Endothelial cell of umbilical vein (primary cell): ENCODE measurements around the gene MYO18A. TPM values are rescaled to one million over a fixed set of nuclear protein-coding genes. Genes with fewer than 3 reads are reported as not detected.

Experiments used
- BruUV-seq: library from RNA; stranded (reverse); fragments of 400-500 nt; replicated peaks from 2 replicates; lab custom pipeline; 2021; lab: Mats Ljungman, UMichigan
- CTCF ChIA-PET: fragments of 300-600, 350-600 bp; sonication (Branson Sonifier 250); formaldehyde crosslinking; loops from one replicate; lab custom pipeline; 2021; ENCODE audit warnings: antibody characterized with exemption, inconsistent platforms; lab: Charles Lee
- POLR2A ChIA-PET: fragments of 300-600, 350-600 bp; sonication (Branson Sonifier 250); formaldehyde crosslinking; loops from one replicate; lab custom pipeline; 2021; ENCODE audit warnings: antibody characterized with exemption, inconsistent platforms; lab: Charles Lee
- DNase-seq: peaks from one replicate; pipeline ENCODE4 v3.0.0-alpha.2; 2011; ENCODE audit warnings: low read depth, low spot score
- FAIRE-seq: peaks from 2 replicates; lab custom pipeline; 2011; peaks lifted over from hg19 to GRCh38; lab: Jason Lieb, UNC
- H2AFZ ChIP-seq: 2 replicates; pipeline ENCODE4 v1.6.0; 2012; ENCODE audit warnings: low read depth, low read length, control low read depth, inconsistent platforms
- H3K27ac ChIP-seq: 2 replicates; pipeline ENCODE4 v1.5.1; 2011; ENCODE audit warnings: low read depth, mild to moderate bottlenecking, control low read depth, low read length, moderate library complexity; ENCODE audit not compliant: insufficient read depth
- H3K27me3 ChIP-seq, 2 experiments: 2 replicates each; pipeline versions ENCODE4 v1.6.0 to v1.6.1; 2011; ENCODE audit warnings: low read length in 2 of 2, mixed read lengths in 1 of 2; ENCODE audit not compliant: control insufficient read depth in 2 of 2, insufficient read depth in 2 of 2
- H3K36me3 ChIP-seq, 2 experiments: 2 replicates in 1 of 2; 3 replicates in 1 of 2; pipeline ENCODE4 v1.5.1; 2011; ENCODE audit warnings: low read length in 2 of 2, mild to moderate bottlenecking in 1 of 2, moderate library complexity in 1 of 2; ENCODE audit not compliant: control insufficient read depth in 2 of 2, insufficient read depth in 2 of 2; ENCODE audit errors: extremely low read depth in 1 of 2
- H3K4me1 ChIP-seq: 3 replicates; pipeline ENCODE4 v1.5.1; 2011; ENCODE audit warnings: mild to moderate bottlenecking, low read length; ENCODE audit not compliant: control insufficient read depth, insufficient read depth; ENCODE audit errors: extremely low read depth
- H3K4me2 ChIP-seq: 2 replicates; pipeline ENCODE4 v1.6.1; 2011; ENCODE audit warnings: low read length, control low read depth, mixed read lengths; ENCODE audit not compliant: insufficient read depth
- H3K4me3 ChIP-seq, 3 experiments: fragments of 200-600 bp in 1 of 3; sonication (generic), shearing (Covaris generic) in 1 of 3; replicated peaks in 1 of 3; 2 replicates each; pipeline ENCODE4 v1.5.1; 2011 to 2016; ENCODE audit warnings: control low read depth in 3 of 3, low read length in 3 of 3, mild to moderate bottlenecking in 2 of 3, inconsistent platforms in 1 of 3, low read depth in 1 of 3, moderate library complexity in 1 of 3; ENCODE audit not compliant: insufficient read depth in 1 of 3
- H3K79me2 ChIP-seq: 2 replicates; pipeline ENCODE4 v1.6.0; 2012; ENCODE audit warnings: low read length, inconsistent platforms; ENCODE audit not compliant: control insufficient read depth, insufficient read depth
- H3K9ac ChIP-seq: replicated peaks from 2 replicates; pipeline ENCODE3; 2011; ENCODE audit warnings: low read length, control low read depth; ENCODE audit not compliant: insufficient read depth; ENCODE audit errors: extremely low read depth
- H3K9me1 ChIP-seq: replicated peaks from 3 replicates; pipeline ENCODE4 v1.6.0; 2011; ENCODE audit warnings: mild to moderate bottlenecking, low read length; ENCODE audit not compliant: control insufficient read depth, insufficient read depth; ENCODE audit errors: extremely low read depth
- H3K9me3 ChIP-seq: replicated peaks from 2 replicates; pipeline ENCODE4 v1.5.1; 2012; ENCODE audit warnings: low read length, inconsistent platforms; ENCODE audit not compliant: control insufficient read depth, insufficient read depth
- H4K20me1 ChIP-seq: replicated peaks from 2 replicates; pipeline ENCODE3; 2011; ENCODE audit warnings: mild to moderate bottlenecking, low read length; ENCODE audit not compliant: control insufficient read depth, insufficient read depth; ENCODE audit errors: extremely low read depth
- CTCF ChIP-seq, 2 donors: IDR thresholded peaks; 1 replicate in 1 of 2; 2 replicates in 1 of 2; pipeline ENCODE4 v1.5.1; 2011; ENCODE audit warnings: low read length in 2 of 2, mild to moderate bottlenecking in 2 of 2, moderate library complexity in 2 of 2, control low read depth in 1 of 2, inconsistent platforms in 1 of 2, low read depth in 1 of 2; ENCODE audit not compliant: insufficient read depth in 1 of 2; ENCODE audit errors: extremely low read depth in 1 of 2
- EZH2 ChIP-seq: IDR thresholded peaks from 2 replicates; pipeline ENCODE4 v1.6.1; 2012; ENCODE audit warnings: borderline replicate concordance, low read depth, mild to moderate bottlenecking, moderate library complexity, low read length, inconsistent platforms; ENCODE audit not compliant: severe bottlenecking
- GATA2 ChIP-seq: IDR thresholded peaks from 2 replicates; pipeline ENCODE4 v1.7.0; 2011; ENCODE audit warnings: low read depth, mild to moderate bottlenecking, moderate library complexity, mixed read lengths, low read length; ENCODE audit not compliant: insufficient read length, insufficient read depth
- JUN ChIP-seq: IDR thresholded peaks from 2 replicates; pipeline ENCODE4 v1.6.1; 2011; ENCODE audit warnings: borderline replicate concordance, low read depth; ENCODE audit not compliant: insufficient read length, insufficient read depth
- MAX ChIP-seq: IDR thresholded peaks from 2 replicates; pipeline ENCODE4 v1.6.1; 2011; ENCODE audit not compliant: insufficient read depth, insufficient read length
- POLR2A ChIP-seq: IDR thresholded peaks from 2 replicates; pipeline ENCODE4 v1.6.1; 2012; ENCODE audit warnings: low read depth, mild to moderate bottlenecking, control low read depth, low read length
- dilution Hi-C: fragments of 300-500 bp; cut with MboI; formaldehyde crosslinking; loops from one replicate; pipeline ENCODE4 v1.15.0; 2019; ENCODE audit warnings: low sequenced_read_pairs; ENCODE audit not compliant: extremely low pct_ligation_motif_present
- intact Hi-C: fragments of 100-400 bp; cut with micrococcal nuclease; formaldehyde crosslinking; loops from one replicate; pipeline ENCODE4 v1.10.0; 2022
- polyA plus RNA-seq, 4 experiments: library from polyadenylated mRNA; depleted of rRNA in 3 of 4; stranded (reverse) in 3 of 4; unstranded in 1 of 4; fragments of >200 nt; gene quantifications; 2 replicates each; pipeline versions ENCODE4 v1.2.1 to v1.2.3, GENCODE V29; 2011 to 2012; ENCODE audit warnings: missing spikeins in 1 of 4
- total RNA-seq: library from RNA; stranded (reverse); gene quantifications from 2 replicates; pipeline ENCODE4 v1.2.3, GENCODE V29; 2021

The MYO18A gene
- total and polyA plus RNA-seq, 2 donors (not counting 3 experiments of a cell fraction or from before 2014, with no cell fraction given) = 3.9 to 28.3 TPM

GRCh38 chr17:29150161-29150560 is 30.0 kb downstream of the MYO18A start:
- POLR2A ChIA-PET = interaction anchor here (0.6 kb wide), 1 partner anchor 417 kb away, joined by 3 read pairs; the partner anchor contains the start of gene ABHD15
- H4K20me1 ChIP-seq = no peaks in the 10 kb centered on the region
- H3K4me2 ChIP-seq = no peak overlapping the region
- no peak for TF ChIP-seq GATA2
- TF ChIP-seq JUN = no peak
- no peak for TF ChIP-seq POLR2A
- no peak for TF ChIP-seq EZH2
- TF ChIP-seq MAX = no peak
- no peak for TF ChIP-seq CTCF (IDR thresholded peaks at IDR 0.05; ENCODE audit: extremely low read depth in 1 of 2, insufficient read depth in 1 of 2, low read depth in 1 of 2, low read length in 2 of 2)
- no peaks in the 10 kb centered on the region for H3K36me3 ChIP-seq
- peaks cover 25% of the 10 kb centered on the region for H3K4me1 ChIP-seq
- no TSS peak for BruUV-seq
- no peaks in the 10 kb centered on the region for H3K27me3 ChIP-seq
- no peaks in the 10 kb centered on the region for H3K9me1 ChIP-seq
- no peak overlapping the region for H3K4me3 ChIP-seq
- FAIRE-seq (no peak), DNase-seq (no peak)
- intact Hi-C loops (no loop called here), dilution Hi-C loops (no loop called here)
- no peak overlapping the region for H3K27ac ChIP-seq
- no peak overlapping the region for H3K9ac ChIP-seq
- H2AFZ ChIP-seq = no peak overlapping the region
- H3K9me3 ChIP-seq = no peaks in the 10 kb centered on the region
- H3K79me2 ChIP-seq = no peaks in the 10 kb centered on the region
- CTCF ChIA-PET = interaction anchor here (1.0 to 13.7 kb wide), 5 partner anchors 22 to 140 kb away, joined by 3 to 329 read pairs (median 242); partner anchors contain the start of gene MYO18A
